CD4-positive, alpha-beta T cell (primary cell): Measurements from ENCODE around the gene RPL23. TPM values are rescaled to one million over a fixed set of nuclear protein-coding genes. Genes with fewer than 3 reads are reported as not detected.

Experiments
- ATAC-seq: fragments of 200-7000 bp; cut with Tn5 transposase; one replicate; pipeline ENCODE4 v1.10.0; 2022; ENCODE audit warnings: mild to moderate bottlenecking; ENCODE audit not compliant: poor library complexity
- CTCF ChIA-PET: fragments of 350-600 bp; sonication (Branson Sonifier 250); formaldehyde crosslinking; loops from one replicate; lab custom pipeline; 2021; ENCODE audit warnings: antibody characterized with exemption, inconsistent platforms; lab: Charles Lee
- POLR2A ChIA-PET: fragments of 350-600 bp; sonication (Branson Sonifier 250); formaldehyde crosslinking; loops from one replicate; lab custom pipeline; 2021; ENCODE audit warnings: antibody characterized with exemption, inconsistent platforms; lab: Charles Lee
- DNase-seq, 14 experiments: peaks; one replicate each; pipeline ENCODE4 v3.0.0-alpha.2; 2013 to 2020; ENCODE audit warnings: mixed read lengths in 2 of 14
- H3K27ac ChIP-seq, 2 donors: one replicate each; pipeline versions ENCODE4 v1.5.1 to v1.7.0; 2013; ENCODE audit warnings: low read length in 2 of 2, low read depth in 1 of 2, mild to moderate bottlenecking in 1 of 2
- H3K27me3 ChIP-seq, 2 experiments: 1 replicate in 1 of 2; 2 replicates in 1 of 2; pipeline versions ENCODE4 v1.6.1 to v1.7.0; 2013; ENCODE audit warnings: low read length in 2 of 2, control low read depth in 1 of 2, mild to moderate bottlenecking in 1 of 2, moderate library complexity in 1 of 2; ENCODE audit not compliant: insufficient read depth in 2 of 2, control insufficient read depth in 1 of 2
- H3K36me3 ChIP-seq: one replicate; pipeline ENCODE4 v1.6.1; 2013; ENCODE audit warnings: low read length, control low read depth; ENCODE audit not compliant: insufficient read depth
- H3K4me1 ChIP-seq: one replicate; pipeline ENCODE4 v1.6.1; 2013; ENCODE audit warnings: low read length, control low read depth; ENCODE audit not compliant: insufficient read depth
- H3K4me3 ChIP-seq: one replicate; pipeline ENCODE4 v1.5.1; 2013; ENCODE audit warnings: mild to moderate bottlenecking, low read length, moderate library complexity
- H3K9me3 ChIP-seq, 2 experiments: 1 replicate in 1 of 2; 2 replicates in 1 of 2; pipeline versions ENCODE4 v1.6.1 to v1.7.0; 2013; ENCODE audit warnings: low read length in 2 of 2, mild to moderate bottlenecking in 2 of 2, control low read depth in 1 of 2, moderate library complexity in 1 of 2; ENCODE audit not compliant: control insufficient read depth in 1 of 2, insufficient read depth in 1 of 2
- H3K27ac Mint-ChIP-seq: one replicate; pipeline ENCODE4 v1.8.0; 2020; ENCODE audit warnings: mixed read lengths
- H3K27me3 Mint-ChIP-seq: one replicate; pipeline ENCODE4 v1.8.0; 2021; ENCODE audit warnings: mixed read lengths
- H3K36me3 Mint-ChIP-seq: one replicate; pipeline ENCODE4 v1.8.0; 2021; ENCODE audit warnings: low read depth, mixed read lengths
- H3K4me1 Mint-ChIP-seq: one replicate; pipeline ENCODE4 v1.8.0; 2021; ENCODE audit warnings: low read depth, mixed read lengths
- H3K4me3 Mint-ChIP-seq: one replicate; pipeline ENCODE4 v1.8.0; 2020; ENCODE audit warnings: mild to moderate bottlenecking, mixed read lengths
- H3K9me3 Mint-ChIP-seq: one replicate; pipeline ENCODE4 v1.8.0; 2020; ENCODE audit warnings: mixed read lengths
- intact Hi-C, 2 experiments: fragments of 100-400 bp; cut with DNase I in 1 of 2; cut with micrococcal nuclease in 1 of 2; formaldehyde crosslinking; loops; one replicate each; pipeline versions ENCODE4 v1.15.1 to v1.9.0; 2023 to 2025; cut with DNase I, micrococcal nuclease
- total RNA-seq, 174 experiments: library from RNA in 2 of 174; stranded (reverse) in 2 of 174; gene quantifications; one replicate each; pipeline ENCODE4 v1.2.3 and lab custom pipeline; 2021 to 2026
- TF ChIP-seq, protein P1 (sequence below): fragments of 200-600 bp; IDR thresholded peaks from one replicate; pipeline ENCODE4 v1.8.0; 2022; ENCODE audit warnings: antibody characterized with exemption, mild to moderate bottlenecking

RPL23 gene
- total RNA-seq, 2 experiments from 2014 or later: 2,293 to 2,296 TPM

DNA sequence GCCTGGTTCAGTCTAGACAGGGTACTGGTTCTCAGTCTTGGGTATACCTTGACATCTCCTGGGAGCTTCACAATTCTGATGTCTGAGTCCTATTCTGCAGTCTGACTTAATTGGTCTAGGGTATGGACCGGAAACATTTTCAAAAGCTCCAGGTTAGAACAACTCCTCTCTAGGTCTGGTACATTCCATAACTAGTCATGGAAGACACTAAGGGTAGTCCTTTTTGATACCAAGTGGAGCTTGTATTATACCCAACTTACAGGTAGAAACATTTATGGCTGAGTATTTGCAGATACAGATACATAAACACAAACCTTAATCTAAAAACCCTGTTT is 5.0 kb downstream of the RPL23 start:
- CTCF ChIA-PET: interaction anchor here (0.6 kb wide), 1 partner anchor 120 kb away, joined by 3 read pairs; no protein-coding TSS in a partner anchor
- TF ChIP-seq, protein P1, sequence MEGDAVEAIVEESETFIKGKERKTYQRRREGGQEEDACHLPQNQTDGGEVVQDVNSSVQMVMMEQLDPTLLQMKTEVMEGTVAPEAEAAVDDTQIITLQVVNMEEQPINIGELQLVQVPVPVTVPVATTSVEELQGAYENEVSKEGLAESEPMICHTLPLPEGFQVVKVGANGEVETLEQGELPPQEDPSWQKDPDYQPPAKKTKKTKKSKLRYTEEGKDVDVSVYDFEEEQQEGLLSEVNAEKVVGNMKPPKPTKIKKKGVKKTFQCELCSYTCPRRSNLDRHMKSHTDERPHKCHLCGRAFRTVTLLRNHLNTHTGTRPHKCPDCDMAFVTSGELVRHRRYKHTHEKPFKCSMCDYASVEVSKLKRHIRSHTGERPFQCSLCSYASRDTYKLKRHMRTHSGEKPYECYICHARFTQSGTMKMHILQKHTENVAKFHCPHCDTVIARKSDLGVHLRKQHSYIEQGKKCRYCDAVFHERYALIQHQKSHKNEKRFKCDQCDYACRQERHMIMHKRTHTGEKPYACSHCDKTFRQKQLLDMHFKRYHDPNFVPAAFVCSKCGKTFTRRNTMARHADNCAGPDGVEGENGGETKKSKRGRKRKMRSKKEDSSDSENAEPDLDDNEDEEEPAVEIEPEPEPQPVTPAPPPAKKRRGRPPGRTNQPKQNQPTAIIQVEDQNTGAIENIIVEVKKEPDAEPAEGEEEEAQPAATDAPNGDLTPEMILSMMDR: no peak
- Mint-ChIP-seq H3K27me3 (no peaks in the 10 kb centered on the region), H3K36me3 (peaks cover 63% of the 10 kb centered on the region), H3K4me1 (peaks cover 33% of the 10 kb centered on the region), H3K4me3 (no peak overlapping the region), H3K27ac (no peak overlapping the region), H3K9me3 (no peaks in the 10 kb centered on the region)
- Histone ChIP-seq H3K27ac (no peak overlapping the region), H3K9me3 (no peaks in the 10 kb centered on the region), H3K4me1 (peaks cover 20% of the 10 kb centered on the region), H3K27me3 (no peaks in the 10 kb centered on the region), H3K36me3 (peaks cover 61% of the 10 kb centered on the region), H3K4me3 (no peak overlapping the region)
- ATAC-seq (no peak), DNase-seq (no peak)
- POLR2A ChIA-PET: interaction anchor here (0.8 to 0.9 kb wide), 2 partner anchors 21 to 135 kb away, joined by 3 to 7 read pairs; partner anchors contain the start of gene LASP1
- intact Hi-C loops: no loop called here

DNA sequence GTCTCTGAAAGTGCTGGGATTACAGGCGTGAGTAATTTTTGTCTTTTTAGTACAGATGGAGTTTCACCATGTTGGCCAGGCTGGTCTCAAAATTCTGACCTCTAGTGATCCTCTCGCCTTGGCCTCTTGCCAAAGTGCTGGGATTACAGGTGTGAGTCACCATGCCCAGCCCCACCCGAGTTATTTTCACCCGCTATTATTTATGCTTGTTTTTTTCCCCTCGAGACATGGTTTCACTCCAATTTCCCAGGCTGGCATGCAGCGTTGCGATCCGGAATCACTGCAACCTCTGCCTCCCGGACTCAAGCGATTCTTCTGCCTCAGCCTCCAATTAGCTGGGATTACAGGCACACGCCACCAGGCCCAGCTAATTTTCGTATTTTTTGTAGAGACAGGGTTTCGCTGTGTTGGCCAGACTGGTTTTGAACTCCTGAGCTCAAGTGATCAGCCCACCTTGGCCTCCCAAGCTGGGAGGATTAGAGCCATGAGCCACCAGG is 9.2 kb downstream of the RPL23 start:
- Mint-ChIP-seq H3K27me3 (no peaks in the 10 kb centered on the region), H3K9me3 (no peaks in the 10 kb centered on the region), H3K27ac (no peak overlapping the region), H3K4me3 (no peak overlapping the region), H3K4me1 (no peaks in the 10 kb centered on the region), H3K36me3 (peaks cover 21% of the 10 kb centered on the region)
- CTCF ChIA-PET: interaction anchor here (0.6 to 1.4 kb wide), 3 partner anchors 10 to 75 kb away, joined by 3 read pairs; no protein-coding TSS in a partner anchor
- Histone ChIP-seq H3K4me1 (no peaks in the 10 kb centered on the region), H3K27ac (no peak overlapping the region), H3K4me3 (no peak overlapping the region), H3K27me3 (no peaks in the 10 kb centered on the region), H3K36me3 (peaks cover 25% of the 10 kb centered on the region), H3K9me3 (no peaks in the 10 kb centered on the region)
- DNase-seq: no peak
- intact Hi-C loops: no loop called here
- POLR2A ChIA-PET: interaction anchor here (0.7 to 1.7 kb wide), 3 partner anchors 8 to 116 kb away, joined by 3 to 5 read pairs (median 4); no protein-coding TSS in a partner anchor
- TF ChIP-seq, protein P1: no peak
- ATAC-seq: no peak

DNA sequence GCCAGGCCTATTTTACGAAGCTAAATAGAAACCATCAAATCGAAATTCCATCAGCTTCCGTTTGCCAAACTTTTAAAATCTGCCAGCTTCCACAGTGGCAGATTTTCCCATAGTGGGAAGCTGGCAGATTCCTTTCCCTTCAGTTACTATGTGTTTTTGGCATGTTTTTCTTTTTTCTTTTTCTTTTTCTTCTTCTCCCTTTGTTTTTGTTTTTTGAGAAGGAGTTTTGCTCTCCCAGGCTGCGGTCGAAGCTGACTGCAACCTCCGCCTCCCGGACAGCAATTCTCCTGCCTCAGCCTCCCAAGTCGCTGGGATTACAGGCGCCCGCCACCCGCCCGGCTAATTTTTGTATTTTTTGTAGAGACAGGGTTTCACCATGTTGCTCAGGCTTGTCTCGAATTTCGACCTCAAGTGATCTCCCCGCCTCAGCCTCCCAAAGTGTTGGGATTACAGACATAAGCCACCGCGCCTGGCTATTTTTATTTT is 27.7 kb downstream of the RPL23 start:
- peaks cover 31% of the 10 kb centered on the region for H3K4me1 Mint-ChIP-seq

More for the DNA sequence above, 27.7 kb downstream of the RPL23 start:
- peaks cover 5% of the 10 kb centered on the region for H3K27me3 Mint-ChIP-seq
- H3K36me3 Mint-ChIP-seq: peaks cover 32% of the 10 kb centered on the region
- no peaks in the 10 kb centered on the region for H3K9me3 ChIP-seq
- H3K36me3 ChIP-seq: peaks cover 3% of the 10 kb centered on the region
- ATAC-seq (no peak), DNase-seq (no peak)
- H3K27ac ChIP-seq: peak overlapping the region; percentile 94 to 95
- H3K27ac Mint-ChIP-seq: peak overlapping the region; percentile 100
- H3K4me1 ChIP-seq: peaks cover 25% of the 10 kb centered on the region
- H3K4me3 ChIP-seq: peak overlapping the region; percentile 66
- TF ChIP-seq, protein P1: no peak
- no peaks in the 10 kb centered on the region for H3K27me3 ChIP-seq
- ChIA-PET CTCF (interaction anchor here (1.0 to 2.1 kb wide), 4 partner anchors 28 to 327 kb away, joined by 3 to 7 read pairs (median 4); partner anchors contain the start of gene RPL23), POLR2A (interaction anchor here (0.7 to 2.6 kb wide), 13 partner anchors 21 to 374 kb away, joined by 3 to 55 read pairs (median 3); partner anchors contain the start of genes LASP1, PIP4K2B, RPL19 and RPL23)
- H3K9me3 Mint-ChIP-seq: no peaks in the 10 kb centered on the region
- H3K4me3 Mint-ChIP-seq: peak overlapping the region; percentile 99
- intact Hi-C loops: loop anchor here (1.0 to 5.0 kb wide), 5 partner anchors 27 to 73 kb away; partner anchors contain the start of genes RPL23 (in 2 of the 2), PIP4K2B (in 1 of the 2) and PSMB3 (in 1 of the 2)
